ENCODE data around the gene GINS1. TPM values are rescaled to one million over a fixed set of nuclear protein-coding genes. Genes with fewer than 3 reads are reported as not detected.

Gene GINS1
- total RNA-seq, 1 experiment from 2014 or later: 14.4 TPM

DNA sequence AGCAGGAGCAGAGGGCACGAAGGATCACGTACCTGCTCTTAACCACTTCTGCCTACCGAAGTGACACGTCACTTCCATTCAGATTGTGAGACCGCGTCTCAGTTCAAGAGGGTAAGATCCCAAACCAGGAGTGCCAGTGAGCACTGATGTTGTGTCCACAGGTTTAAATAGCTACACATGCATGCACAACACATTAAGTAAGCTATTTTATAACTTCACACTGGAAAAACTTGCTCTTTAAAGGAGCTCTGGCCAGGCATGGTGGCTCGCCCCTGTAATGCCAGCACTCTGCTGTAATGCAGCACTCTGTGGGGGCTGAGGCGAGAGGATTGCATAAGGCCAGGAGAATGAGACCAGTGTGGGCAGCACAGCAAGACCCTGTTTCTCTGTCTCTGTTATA, 37.9 kb upstream of the GINS1 start:
- Histone ChIP-seq H3K9ac (ENCODE audit: low read length) (no peak overlapping the region), H3K9me3 (ENCODE audit: low read length) (no peaks in the 10 kb centered on the region), H3K4me3 (ENCODE audit: low read length) (no peak overlapping the region), H3K4me2 (ENCODE audit: low read depth, low read length, poor library complexity, severe bottlenecking) (no peak overlapping the region), H3K4me1 (ENCODE audit: low read length) (peaks cover 12% of the 10 kb centered on the region), H3K36me3 (ENCODE audit: insufficient read depth, low read length) (0 out of 2 replicates have a peak, but pooled peaks cover 8% of the 10 kb centered on the region), H3K9me2 (replicated peaks; ENCODE audit: insufficient read depth, low read length) (no peaks in the 10 kb centered on the region), H4K20me1 (ENCODE audit: insufficient read depth, low read depth, low read length) (no peaks in the 10 kb centered on the region), H2AFZ (ENCODE audit: low read length) (no peak overlapping the region), H3K27ac (ENCODE audit: low read length) (no peak overlapping the region), H3K79me2 (ENCODE audit: low read length) (peaks cover 96% of the 10 kb centered on the region), H3K27me3 (ENCODE audit: low read length) (no peaks in the 10 kb centered on the region)
- no peak for DNase-seq

DNA sequence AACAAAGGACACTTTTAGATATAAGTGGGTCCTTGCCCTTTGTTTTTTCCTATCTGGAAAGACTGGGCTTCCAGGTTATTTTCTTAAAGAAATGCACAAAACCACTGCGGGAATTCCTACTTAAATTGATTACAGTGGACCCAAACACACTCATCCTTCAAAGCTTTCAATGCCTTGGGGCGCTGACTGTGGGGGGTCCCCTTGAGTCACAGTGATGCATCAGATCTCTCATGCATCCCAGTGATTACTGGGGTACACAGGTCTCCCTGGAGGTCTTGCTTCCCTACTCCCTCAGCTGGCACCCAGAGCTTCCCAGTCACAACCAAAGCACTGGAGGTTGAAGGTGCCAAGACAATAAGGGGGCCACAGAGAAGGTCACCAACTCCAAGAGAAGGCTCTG, 37.5 kb upstream of the GINS1 start:
- H3K79me2 ChIP-seq (ENCODE audit: low read length): peaks cover 95% of the 10 kb centered on the region
- no peaks in the 10 kb centered on the region for H3K9me3 ChIP-seq (ENCODE audit: low read length)
- no peak overlapping the region for H3K4me3 ChIP-seq (ENCODE audit: low read length)
- 0 out of 2 replicates have a peak, but pooled peaks cover 8% of the 10 kb centered on the region for H3K36me3 ChIP-seq (ENCODE audit: insufficient read depth, low read length)
- H3K27ac ChIP-seq (ENCODE audit: low read length): no peak overlapping the region
- no peaks in the 10 kb centered on the region for H3K9me2 ChIP-seq (replicated peaks; ENCODE audit: insufficient read depth, low read length)
- H3K4me2 ChIP-seq (ENCODE audit: low read depth, low read length, poor library complexity, severe bottlenecking): no peak overlapping the region
- no peaks in the 10 kb centered on the region for H3K27me3 ChIP-seq (ENCODE audit: low read length)
- no peak overlapping the region for H3K9ac ChIP-seq (ENCODE audit: low read length)
- no peaks in the 10 kb centered on the region for H4K20me1 ChIP-seq (ENCODE audit: insufficient read depth, low read depth, low read length)
- H2AFZ ChIP-seq (ENCODE audit: low read length): no peak overlapping the region
- no peak for DNase-seq
- H3K4me1 ChIP-seq (ENCODE audit: low read length): peaks cover 12% of the 10 kb centered on the region

DNA sequence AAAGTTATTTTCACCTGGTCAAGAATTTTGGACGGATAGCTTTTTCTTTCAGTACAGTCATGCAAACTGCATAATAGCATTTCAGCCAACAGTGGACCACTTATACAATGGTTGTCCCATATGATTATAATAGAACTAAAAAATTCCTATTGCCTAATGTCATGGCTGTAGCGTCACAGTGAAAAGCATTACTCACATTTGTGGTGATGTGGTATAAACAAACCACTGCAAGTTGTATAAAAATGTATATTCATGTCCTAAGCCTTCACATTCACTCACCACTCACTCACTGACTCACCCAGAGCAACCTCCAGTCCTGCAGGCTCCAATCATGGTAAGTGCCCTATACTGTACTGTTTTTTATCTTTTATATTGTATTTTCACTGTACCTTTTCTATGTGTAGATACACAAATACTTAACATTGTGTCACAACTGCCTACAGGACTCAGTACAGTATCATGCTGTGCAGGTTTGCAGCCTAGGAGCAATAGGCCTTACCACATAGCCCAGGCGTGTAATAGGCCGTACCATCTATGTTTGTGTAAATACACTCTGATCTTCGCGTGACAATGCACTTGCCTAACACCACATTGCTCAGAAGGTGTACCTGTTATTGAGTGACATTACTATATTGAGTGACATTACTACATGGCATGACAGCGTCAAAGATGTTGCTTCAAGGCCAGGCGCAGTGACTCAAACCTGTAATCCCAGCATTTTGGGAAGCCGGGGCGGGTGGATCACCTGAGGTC, 34.7 kb upstream of the GINS1 start:
- no peak overlapping the region for H3K9ac ChIP-seq (ENCODE audit: low read length)
- no peaks in the 10 kb centered on the region for H3K9me3 ChIP-seq (ENCODE audit: low read length)
- peaks cover 19% of the 10 kb centered on the region for H3K4me1 ChIP-seq (ENCODE audit: low read length)
- peaks cover 93% of the 10 kb centered on the region for H3K79me2 ChIP-seq (ENCODE audit: low read length)
- DNase-seq: no peak
- H3K9me2 ChIP-seq (replicated peaks; ENCODE audit: insufficient read depth, low read length): no peaks in the 10 kb centered on the region
- no peaks in the 10 kb centered on the region for H3K27me3 ChIP-seq (ENCODE audit: low read length)
- H2AFZ ChIP-seq (ENCODE audit: low read length): no peak overlapping the region
- H3K4me2 ChIP-seq (ENCODE audit: low read depth, low read length, poor library complexity, severe bottlenecking): no peak overlapping the region
- no peaks in the 10 kb centered on the region for H3K36me3 ChIP-seq (ENCODE audit: insufficient read depth, low read length)
- H3K27ac ChIP-seq (ENCODE audit: low read length): no peak overlapping the region
- no peak overlapping the region for H3K4me3 ChIP-seq (ENCODE audit: low read length)
- H4K20me1 ChIP-seq (ENCODE audit: insufficient read depth, low read depth, low read length): no peaks in the 10 kb centered on the region

DNA sequence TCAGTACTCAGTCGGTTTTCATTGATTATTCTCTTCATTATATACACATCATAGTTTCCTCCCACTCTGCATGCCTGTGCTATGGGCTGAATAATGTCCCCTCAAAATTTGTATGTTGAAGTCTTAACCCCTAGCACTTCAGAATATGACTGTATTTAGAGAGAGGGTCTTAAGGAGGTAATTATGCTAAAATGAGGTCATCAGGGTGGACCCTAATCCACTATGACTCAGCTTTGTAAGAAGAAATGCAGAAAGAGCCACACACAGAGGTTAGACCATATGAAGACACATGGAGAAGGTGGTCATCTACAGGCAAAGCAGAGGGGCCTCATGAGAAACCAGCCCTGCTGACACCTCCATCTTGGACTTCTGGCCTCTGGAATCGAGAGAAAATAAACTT, 32.6 kb upstream of the GINS1 start:
- no peak for DNase-seq
- no peaks in the 10 kb centered on the region for H3K9me3 ChIP-seq (ENCODE audit: low read length)
- H3K4me2 ChIP-seq (ENCODE audit: low read depth, low read length, poor library complexity, severe bottlenecking): no peak overlapping the region
- H3K4me1 ChIP-seq (ENCODE audit: low read length): peaks cover 29% of the 10 kb centered on the region
- H3K27me3 ChIP-seq (ENCODE audit: low read length): no peaks in the 10 kb centered on the region
- no peak overlapping the region for H3K9ac ChIP-seq (ENCODE audit: low read length)
- peaks cover 94% of the 10 kb centered on the region for H3K79me2 ChIP-seq (ENCODE audit: low read length)
- H3K9me2 ChIP-seq (replicated peaks; ENCODE audit: insufficient read depth, low read length): no peaks in the 10 kb centered on the region
- no peak overlapping the region for H2AFZ ChIP-seq (ENCODE audit: low read length)
- no peak overlapping the region for H3K4me3 ChIP-seq (ENCODE audit: low read length)
- no peak overlapping the region for H3K27ac ChIP-seq (ENCODE audit: low read length)
- H3K36me3 ChIP-seq (ENCODE audit: insufficient read depth, low read length): no peaks in the 10 kb centered on the region; the same call in 1 of the 2 replicates
- no peaks in the 10 kb centered on the region for H4K20me1 ChIP-seq (ENCODE audit: insufficient read depth, low read depth, low read length)

DNA sequence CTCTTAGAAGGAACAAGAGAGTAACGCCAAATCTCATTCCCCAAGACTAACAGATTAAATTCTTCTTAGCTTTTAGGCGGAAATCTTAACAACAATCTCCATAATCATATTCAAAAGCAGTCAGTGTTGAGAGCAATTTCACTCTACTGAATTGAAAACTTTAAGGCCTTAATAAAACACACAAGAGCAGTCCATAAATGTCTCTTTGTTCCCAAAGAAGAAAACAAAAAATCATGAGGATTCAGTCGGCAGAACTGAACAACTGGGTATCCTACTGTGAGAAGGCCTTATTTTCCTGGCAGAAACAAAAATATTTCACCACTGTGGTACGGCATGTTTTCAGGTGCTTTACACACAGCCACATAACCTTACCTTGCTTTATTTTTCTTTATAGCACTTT, 31.2 kb upstream of the GINS1 start:
- Histone ChIP-seq H3K9ac (ENCODE audit: low read length) (no peak overlapping the region), H3K9me2 (replicated peaks; ENCODE audit: insufficient read depth, low read length) (no peaks in the 10 kb centered on the region), H3K36me3 (ENCODE audit: insufficient read depth, low read length) (no peaks in the 10 kb centered on the region; the same call in 1 of the 2 replicates), H4K20me1 (ENCODE audit: insufficient read depth, low read depth, low read length) (no peaks in the 10 kb centered on the region), H3K4me1 (ENCODE audit: low read length) (peaks cover 33% of the 10 kb centered on the region), H3K79me2 (ENCODE audit: low read length) (peaks cover 94% of the 10 kb centered on the region), H3K9me3 (ENCODE audit: low read length) (no peaks in the 10 kb centered on the region), H2AFZ (ENCODE audit: low read length) (no peak overlapping the region), H3K27ac (ENCODE audit: low read length) (no peak overlapping the region), H3K4me2 (ENCODE audit: low read depth, low read length, poor library complexity, severe bottlenecking) (no peak overlapping the region), H3K4me3 (ENCODE audit: low read length) (no peak overlapping the region), H3K27me3 (ENCODE audit: low read length) (no peaks in the 10 kb centered on the region)
- no peak for DNase-seq

DNA sequence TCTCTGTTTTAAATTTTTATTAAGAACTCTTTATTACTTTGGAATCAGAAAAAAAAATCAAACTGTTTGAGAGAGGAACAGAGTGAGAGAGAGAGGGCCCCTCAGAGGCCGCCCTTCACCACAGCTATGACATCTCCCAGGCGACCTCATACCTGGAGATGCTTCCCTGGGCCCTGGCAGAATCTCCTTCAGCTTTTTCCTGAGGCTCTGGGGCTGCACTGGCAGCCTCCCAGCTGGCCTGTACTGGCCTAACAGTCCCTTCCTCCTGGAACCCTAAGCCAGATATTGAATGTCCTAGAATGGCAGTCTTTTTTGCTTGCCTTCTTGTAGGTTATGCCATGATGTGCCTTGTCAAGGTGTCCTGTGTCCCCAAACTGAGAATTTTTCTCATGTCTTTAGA, 30.6 kb upstream of the GINS1 start:
- no peak for DNase-seq
- Histone ChIP-seq H3K27me3 (ENCODE audit: low read length) (no peaks in the 10 kb centered on the region), H3K9me2 (replicated peaks; ENCODE audit: insufficient read depth, low read length) (no peaks in the 10 kb centered on the region), H3K27ac (ENCODE audit: low read length) (peak overlapping the region; percentile 5; the same call in 1 of the 2 replicates), H4K20me1 (ENCODE audit: insufficient read depth, low read depth, low read length) (no peaks in the 10 kb centered on the region), H3K36me3 (ENCODE audit: insufficient read depth, low read length) (no peaks in the 10 kb centered on the region; the same call in 1 of the 2 replicates), H3K79me2 (ENCODE audit: low read length) (peaks cover 94% of the 10 kb centered on the region), H3K9me3 (ENCODE audit: low read length) (no peaks in the 10 kb centered on the region), H3K9ac (ENCODE audit: low read length) (no peak overlapping the region), H3K4me3 (ENCODE audit: low read length) (no peak overlapping the region), H2AFZ (ENCODE audit: low read length) (no peak overlapping the region), H3K4me1 (ENCODE audit: low read length) (peaks cover 27% of the 10 kb centered on the region), H3K4me2 (ENCODE audit: low read depth, low read length, poor library complexity, severe bottlenecking) (no peak overlapping the region)

DNA sequence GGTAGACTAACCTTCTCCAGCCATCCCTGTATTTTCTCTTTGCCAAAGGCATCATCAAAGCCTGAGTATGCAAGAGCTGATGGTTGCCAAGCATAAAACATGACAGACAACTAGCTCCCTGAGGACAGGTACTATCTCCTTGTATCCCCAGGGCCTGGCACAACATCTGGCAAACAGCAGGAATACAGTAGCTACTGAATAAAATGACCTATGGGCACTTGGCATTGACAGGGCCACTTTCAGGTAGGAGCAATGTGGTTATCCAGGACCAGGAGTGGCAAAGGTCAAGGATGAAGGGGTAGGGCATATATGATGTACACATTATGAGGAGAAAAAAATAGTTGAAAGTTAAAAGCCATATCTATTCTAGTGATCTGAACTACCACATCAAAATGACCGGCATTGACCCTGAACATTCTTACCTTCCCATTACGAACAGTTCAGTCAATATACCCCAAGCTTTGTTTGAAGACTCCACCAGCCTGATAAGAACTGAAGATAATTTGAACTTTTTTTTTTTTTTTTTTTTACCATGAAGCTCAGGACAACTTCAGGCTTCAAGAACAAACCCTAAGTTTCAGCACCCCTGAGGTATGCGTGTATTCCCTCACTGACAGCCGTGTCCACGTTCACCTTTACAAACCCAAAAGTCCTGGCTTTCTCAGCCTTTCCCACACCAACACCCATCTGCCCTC, 29.1 kb upstream of the GINS1 start:
- Histone ChIP-seq H3K9me3 (ENCODE audit: low read length) (no peaks in the 10 kb centered on the region), H3K27me3 (ENCODE audit: low read length) (no peaks in the 10 kb centered on the region), H3K79me2 (ENCODE audit: low read length) (peaks cover 95% of the 10 kb centered on the region), H3K4me2 (ENCODE audit: low read depth, low read length, poor library complexity, severe bottlenecking) (no peak overlapping the region), H3K4me3 (ENCODE audit: low read length) (no peak overlapping the region), H3K27ac (ENCODE audit: low read length) (no peak overlapping the region), H3K9me2 (replicated peaks; ENCODE audit: insufficient read depth, low read length) (no peaks in the 10 kb centered on the region), H3K4me1 (ENCODE audit: low read length) (peaks cover 27% of the 10 kb centered on the region), H2AFZ (ENCODE audit: low read length) (no peak overlapping the region), H4K20me1 (ENCODE audit: insufficient read depth, low read depth, low read length) (no peaks in the 10 kb centered on the region), H3K36me3 (ENCODE audit: insufficient read depth, low read length) (no peaks in the 10 kb centered on the region; the same call in 1 of the 2 replicates), H3K9ac (ENCODE audit: low read length) (no peak overlapping the region)
- no peak for DNase-seq

DNA sequence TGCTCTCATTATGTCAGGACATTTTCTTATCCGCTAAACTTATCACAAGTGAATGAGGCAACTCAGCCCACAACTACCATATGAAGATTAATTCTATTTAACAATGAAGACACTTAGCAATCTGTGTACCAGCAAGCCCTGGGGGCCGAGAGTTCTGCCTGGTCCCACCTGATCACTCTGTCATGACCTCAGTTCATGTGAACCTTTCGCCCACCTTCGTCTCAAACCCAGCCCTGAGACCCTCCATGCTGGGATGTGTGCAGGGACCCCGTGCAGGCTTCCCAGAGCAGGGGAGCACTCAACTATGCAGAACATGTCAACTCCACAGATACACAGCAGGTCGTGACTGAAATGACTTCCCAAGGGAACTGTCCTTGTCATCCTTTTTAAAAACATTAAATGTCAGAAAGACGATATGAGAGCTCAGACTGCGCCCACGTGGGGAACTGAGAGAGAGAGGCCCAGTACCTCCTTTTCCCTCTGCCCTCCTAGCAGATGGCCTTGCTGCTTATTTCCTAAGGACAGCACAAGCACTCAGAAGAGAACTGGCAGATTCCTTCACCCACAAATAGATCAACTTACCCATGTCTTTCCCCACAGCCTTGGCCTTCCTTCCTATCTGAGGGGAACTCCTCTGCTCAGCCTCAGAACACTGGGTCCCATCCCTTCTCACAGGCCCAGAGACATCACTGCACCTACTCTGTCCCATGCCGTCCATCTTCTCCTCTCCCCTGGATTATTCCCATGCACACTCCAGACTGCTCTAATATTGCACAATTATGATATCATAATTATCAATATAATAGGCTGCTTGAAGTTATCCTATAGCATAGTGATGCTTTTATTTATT, 28.4 kb upstream of the GINS1 start:
- no peak for DNase-seq
- H3K79me2 ChIP-seq (ENCODE audit: low read length): peaks cover 92% of the 10 kb centered on the region
- peaks cover 29% of the 10 kb centered on the region for H3K4me1 ChIP-seq (ENCODE audit: low read length)
- H3K9ac ChIP-seq (ENCODE audit: low read length): no peak overlapping the region
- H3K4me2 ChIP-seq (ENCODE audit: low read depth, low read length, poor library complexity, severe bottlenecking): no peak overlapping the region
- no peak overlapping the region for H2AFZ ChIP-seq (ENCODE audit: low read length)
- H3K27ac ChIP-seq (ENCODE audit: low read length): no peak overlapping the region
- H3K9me2 ChIP-seq (replicated peaks; ENCODE audit: insufficient read depth, low read length): no peaks in the 10 kb centered on the region
- H3K27me3 ChIP-seq (ENCODE audit: low read length): no peaks in the 10 kb centered on the region
- H4K20me1 ChIP-seq (ENCODE audit: insufficient read depth, low read depth, low read length): no peaks in the 10 kb centered on the region
- no peak overlapping the region for H3K4me3 ChIP-seq (ENCODE audit: low read length)
- no peaks in the 10 kb centered on the region for H3K9me3 ChIP-seq (ENCODE audit: low read length)
- H3K36me3 ChIP-seq (ENCODE audit: insufficient read depth, low read length): no peaks in the 10 kb centered on the region; the same call in 1 of the 2 replicates

All from Karpas-422 (cell line).